Gastroesophageal sphincter (tissue), 3 donors: ENCODE data around the gene ARSI.

Experiments
- CTCF ChIP-seq, 4 experiments: fragments of 200-600 bp in 2 of 4; fragments of 450-650 bp in 2 of 4; sonication (generic) in 1 of 4; IDR thresholded peaks; one replicate each; pipeline ENCODE4 v1.5.1; 2017 to 2019; ENCODE audit warnings: antibody characterized with exemption in 4 of 4, mild to moderate bottlenecking in 2 of 4, moderate library complexity in 2 of 4
- POLR2AphosphoS5 ChIP-seq: sonication (generic); formaldehyde crosslinking; IDR thresholded peaks from one replicate; pipeline ENCODE4 v1.6.1; 2017; ENCODE audit warnings: antibody characterized with exemption

DNA sequence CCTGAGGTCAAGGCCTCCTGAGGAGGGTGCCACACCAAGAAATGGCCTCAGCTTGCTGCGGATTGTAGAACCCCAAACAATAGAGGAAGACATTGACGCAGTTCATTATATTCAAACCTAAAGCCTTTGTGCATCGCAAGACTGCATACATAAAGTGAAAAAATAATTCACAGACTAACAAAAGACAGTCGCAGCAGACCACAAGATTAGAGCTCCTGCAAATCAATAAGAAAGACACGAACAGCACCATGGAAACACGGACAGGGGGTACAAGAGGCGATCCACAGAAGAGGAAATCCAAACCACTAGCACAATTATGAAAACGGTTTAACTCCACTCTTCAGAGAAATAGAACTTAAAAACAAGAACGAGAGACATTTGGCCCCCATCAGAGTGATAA is 44.7 kb upstream of the ARSI start:
- no peak for TF ChIP-seq CTCF (IDR thresholded peaks at IDR 0.05)
- no peak for TF ChIP-seq POLR2AphosphoS5
